GM21515 (cell line): ENCODE data around the gene KIR2DL3.

Experiments
- ATAC-seq: cut with Tn5 transposase; IDR thresholded peaks from one replicate; pipeline ENCODE4 v1.9.1; 2021; ENCODE audit not compliant: unreplicated experiment

KIR2DL3 gene

GRCh38 chr19:54790711-54791110 lies 52.4 kb downstream of the KIR2DL3 start:
- ATAC-seq, result no peak

DNA sequence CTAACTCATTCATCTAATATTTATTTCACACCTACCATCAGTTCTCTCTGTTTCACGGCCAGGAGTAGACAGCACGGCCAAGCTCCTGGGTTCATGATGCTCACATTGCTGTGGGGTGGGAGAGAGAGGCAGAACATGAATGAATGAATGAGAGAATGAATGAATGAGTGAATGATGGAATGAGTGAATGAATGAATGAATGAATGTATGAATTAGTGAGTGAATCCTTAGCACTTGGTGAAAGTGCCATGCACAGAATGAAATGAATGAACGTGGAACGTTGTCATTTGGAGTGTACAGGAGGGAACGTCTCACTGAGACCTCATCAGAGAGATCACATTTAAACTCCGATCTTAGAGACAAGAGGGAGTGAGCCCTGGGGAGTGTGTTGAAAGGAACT lies 53.2 kb downstream of the KIR2DL3 start:
- no peak for ATAC-seq

- no peak for ATAC-seq
Measured at GRCh38 chr19:54792814-54793213, 54.5 kb downstream of the KIR2DL3 start.

GRCh38 chr19:54795758-54796157 lies 57.4 kb downstream of the KIR2DL3 start:
- ATAC-seq, result no peak
